ENCODE results near the gene POU2AF1.

- TF ChIP-seq CTCF (IDR thresholded peaks at IDR 0.05; ENCODE audit: poor library complexity, severe bottlenecking) (no peak), MXI1 (conservative IDR thresholded peaks at IDR 0.05; ENCODE audit: poor library complexity, severe bottlenecking) (no peak), EP300 (conservative IDR thresholded peaks at IDR 0.05; ENCODE audit: poor library complexity, severe bottlenecking) (no peak)
These were observed 21.7 kb downstream of the POU2AF1 start for GRCh38 chr11:111357150-111358037.
